ENCODE results near the gene SH3BGRL. TPM values are rescaled to one million over a fixed set of nuclear protein-coding genes. Genes with fewer than 3 reads are reported as not detected.

The SH3BGRL gene
- total RNA-seq, 2 donors from 2014 or later: 31.5 to 67.1 TPM

Other genes with a start within 250 kb of the SH3BGRL start
- 1 to 10 TPM; 1.5 to 3.3 TPM for gene HMGN5, start 189 bp upstream of the SH3BGRL start, total RNA-seq

All from natural killer cell treated with Interleukin-12 subunit alpha and Interleukin-12 subunit beta and Interleukin-15 and Interleukin-18, amount 100 ng/mL, for 72 hours (primary cell).